DOHH2 (cell line): Measurements from ENCODE around the gene ARL13A.
"Not testable (repeated sequence)": the region's sequence is repeated elsewhere in the genome, so short reads cannot be mapped to it uniquely, and the experiment has no call there.

ENCODE experiments used
- H3F3A ChIP-seq: fragments of 200-600 bp; sonication (generic), shearing (Covaris generic); 2 replicates; pipeline ENCODE4 v1.6.0; 2016; ENCODE audit warnings: antibody characterized with exemption, mild to moderate bottlenecking; ENCODE audit not compliant: control insufficient read depth, insufficient read depth
- H3K27ac ChIP-seq: fragments of 200-600 bp; sonication (generic); 2 replicates; pipeline ENCODE4 v1.5.1; 2014; ENCODE audit warnings: low read depth, mild to moderate bottlenecking, low read length, moderate library complexity
- H3K27me3 ChIP-seq: fragments of 200-600 bp; sonication (generic); 2 replicates; pipeline ENCODE4 v1.6.1; 2014; ENCODE audit warnings: mild to moderate bottlenecking, low read length, mixed read lengths; ENCODE audit not compliant: control insufficient read depth
- H3K36me3 ChIP-seq: fragments of 200-600 bp; sonication (generic); 2 replicates; pipeline ENCODE4 v1.6.1; 2014; ENCODE audit warnings: mild to moderate bottlenecking, low read length, moderate library complexity, mixed read lengths; ENCODE audit not compliant: control insufficient read depth
- H3K4me1 ChIP-seq: fragments of 200-600 bp; sonication (generic); 2 replicates; pipeline ENCODE4 v1.6.1; 2014; ENCODE audit warnings: mild to moderate bottlenecking, low read length, mixed read lengths; ENCODE audit not compliant: control insufficient read depth
- H3K4me2 ChIP-seq: fragments of 200-600 bp; sonication (generic); 2 replicates; pipeline ENCODE4 v1.6.0; 2014; ENCODE audit warnings: mild to moderate bottlenecking, low read length, moderate library complexity
- H3K4me3 ChIP-seq: fragments of 200-600 bp; sonication (generic); 2 replicates; pipeline ENCODE4 v1.5.1; 2014; ENCODE audit warnings: mild to moderate bottlenecking, low read length, mixed read lengths
- H3K79me2 ChIP-seq: fragments of 200-600 bp; sonication (generic); 2 replicates; pipeline ENCODE4 v1.6.1; 2014; ENCODE audit warnings: mild to moderate bottlenecking, low read length, mixed read lengths; ENCODE audit not compliant: control insufficient read depth
- H3K9me2 ChIP-seq: fragments of 200-600 bp; sonication (generic); replicated peaks from 2 replicates; pipeline ENCODE4 v1.6.1; 2014; ENCODE audit warnings: mild to moderate bottlenecking, low read length, mixed read lengths; ENCODE audit not compliant: control insufficient read depth
- H3K9me3 ChIP-seq: fragments of 200-600 bp; sonication (generic); 2 replicates; pipeline ENCODE4 v1.6.1; 2014; ENCODE audit warnings: antibody characterized with exemption, low read length, mixed read lengths; ENCODE audit not compliant: control insufficient read depth, insufficient read depth
- H4K20me1 ChIP-seq: fragments of 200-600 bp; sonication (generic); 2 replicates; pipeline ENCODE4 v1.6.0; 2014; ENCODE audit warnings: low read depth, mild to moderate bottlenecking, antibody characterized with exemption, low read length, moderate library complexity; ENCODE audit not compliant: control insufficient read depth, insufficient read depth
- CTCF ChIP-seq: fragments of 200-600 bp; sonication (generic); IDR thresholded peaks from one replicate; pipeline ENCODE4 v1.5.1; 2014; ENCODE audit warnings: antibody characterized with exemption, mild to moderate bottlenecking, low read depth, low read length; ENCODE audit not compliant: poor library complexity, severe bottlenecking
- EZH2phosphoT487 ChIP-seq: fragments of 200-600 bp; sonication (generic); IDR thresholded peaks from 2 replicates; pipeline ENCODE4 v1.6.1; 2017; ENCODE audit warnings: borderline replicate concordance, mild to moderate bottlenecking, antibody characterized with exemption, low read length, moderate library complexity, mixed read lengths

The ARL13A gene

GRCh38 chrX:100980608-100981497, 11.3 kb downstream of the ARL13A start:
- Histone ChIP-seq H3K36me3 (no peaks in the 10 kb centered on the region), H3K4me2 (no peak overlapping the region), H3F3A (no peaks in the 10 kb centered on the region), H3K4me1 (no peaks in the 10 kb centered on the region), H3K9me3 (no peaks in the 10 kb centered on the region), H3K4me3 (no peak overlapping the region), H3K79me2 (no peaks in the 10 kb centered on the region), H3K27me3 (no peaks in the 10 kb centered on the region), H4K20me1 (no peaks in the 10 kb centered on the region), H3K27ac (no peak overlapping the region), H3K9me2 (no peaks in the 10 kb centered on the region)
- TF ChIP-seq CTCF (no peak), EZH2phosphoT487 (no peak)

- not testable (repeated sequence) for H3K27ac ChIP-seq, H3K9me3 ChIP-seq, H3K4me1 ChIP-seq, H3K36me3 ChIP-seq, H4K20me1 ChIP-seq, H3K4me2 ChIP-seq, H3F3A ChIP-seq, H3K9me2 ChIP-seq, H3K27me3 ChIP-seq, H3K79me2 ChIP-seq, H3K4me3 ChIP-seq
These were observed 12.0 kb downstream of the ARL13A start for GRCh38 chrX:100981498-100981845.

- no peaks in the 10 kb centered on the region for H3K9me3 ChIP-seq
- no peaks in the 10 kb centered on the region for H3K9me2 ChIP-seq
- H3K27ac ChIP-seq = no peak overlapping the region
- no peaks in the 10 kb centered on the region for H3K27me3 ChIP-seq
- H4K20me1 ChIP-seq = no peaks in the 10 kb centered on the region
- H3K4me3 ChIP-seq = no peak overlapping the region
- TF ChIP-seq CTCF = no peak
- TF ChIP-seq EZH2phosphoT487 = no peak
- H3K4me2 ChIP-seq = no peak overlapping the region
- H3K4me1 ChIP-seq = peaks cover 3% of the 10 kb centered on the region
- no peaks in the 10 kb centered on the region for H3K36me3 ChIP-seq
- H3F3A ChIP-seq = no peaks in the 10 kb centered on the region
- H3K79me2 ChIP-seq = no peaks in the 10 kb centered on the region
These were observed 15.3 kb downstream of the ARL13A start for GRCh38 chrX:100984818-100985217.

GRCh38 chrX:100990139-100990538, 20.6 kb downstream of the ARL13A start:
- TF ChIP-seq EZH2phosphoT487 = no peak
- TF ChIP-seq CTCF = no peak
- H3K27me3 ChIP-seq = no peaks in the 10 kb centered on the region
- peaks cover 8% of the 10 kb centered on the region for H3K4me1 ChIP-seq
- no peak overlapping the region for H3K4me2 ChIP-seq
- no peak overlapping the region for H3K27ac ChIP-seq
- no peaks in the 10 kb centered on the region for H3K9me2 ChIP-seq
- H3K9me3 ChIP-seq = no peaks in the 10 kb centered on the region
- H3K36me3 ChIP-seq = no peaks in the 10 kb centered on the region
- H4K20me1 ChIP-seq = no peaks in the 10 kb centered on the region
- no peaks in the 10 kb centered on the region for H3K79me2 ChIP-seq
- no peaks in the 10 kb centered on the region for H3F3A ChIP-seq
- H3K4me3 ChIP-seq = no peak overlapping the region
